ENCODE measurements around the gene POLE.

GRCh38 chr12:132665149-132665491 is 22.0 kb downstream of the POLE start:
- TF ChIP-seq HDGF (IDR thresholded peaks at IDR 0.05; ENCODE audit: borderline replicate concordance) = no peak
- TF ChIP-seq L3MBTL2 (conservative IDR thresholded peaks at IDR 0.05) = no peak
- no peak for TF ChIP-seq BHLHE40 (IDR thresholded peaks at IDR 0.05; ENCODE audit: borderline replicate concordance)
- TF ChIP-seq SP1 (IDR thresholded peaks at IDR 0.05) = no peak
- no peak for TF ChIP-seq TARDBP (IDR thresholded peaks at IDR 0.05)
- TF ChIP-seq ELF4 (IDR thresholded peaks at IDR 0.05) = no peak
- no peak for TF ChIP-seq SUZ12 (IDR thresholded peaks at IDR 0.05)
- no peak for TF ChIP-seq CTBP1 (IDR thresholded peaks at IDR 0.05; ENCODE audit: borderline replicate concordance)
- TF ChIP-seq FOXK2 (IDR thresholded peaks at IDR 0.05) = no peak
- no peak for TF ChIP-seq FOXA1 (IDR thresholded peaks at IDR 0.05)
- TF ChIP-seq PKNOX1 (IDR thresholded peaks at IDR 0.05) = no peak

Data from HEK293T (cell line).